ENCODE data around the gene IPO9. TPM values are rescaled to one million over a fixed set of nuclear protein-coding genes. Genes with fewer than 3 reads are reported as not detected.

Gene IPO9
- total and polyA plus RNA-seq, 2 experiments from 2014 or later: 29.4 to 45.2 TPM

GRCh38 chr1:201894343-201895119 is 65.6 kb downstream of the IPO9 start:
- TF ChIP-seq EZH2phosphoT487 (IDR thresholded peaks at IDR 0.05; ENCODE audit: low read depth, severe bottlenecking, unreplicated experiment) (no peak), CTCF (IDR thresholded peaks at IDR 0.05; ENCODE audit: poor library complexity) (no peak), EZH2 (IDR thresholded peaks at IDR 0.05; ENCODE audit: borderline replicate concordance) (no peak)
- H3K27me3 ChIP-seq: no peaks in the 10 kb centered on the region
- H3K9me3 ChIP-seq (ENCODE audit: low read depth): no peaks in the 10 kb centered on the region
- no peaks in the 10 kb centered on the region for H3K9me2 ChIP-seq (replicated peaks; ENCODE audit: insufficient read depth)
- 82% methylated on average over 5 of the region's 5 CpGs for WGBS (ENCODE audit: low lambda C conversion rate, missing lambda C conversion rate)
- H3K4me2 ChIP-seq: no peak overlapping the region
- no peak for DNase-seq (ENCODE audit: low spot score)
- no peak overlapping the region for H2AFZ ChIP-seq
- H3K4me1 ChIP-seq (ENCODE audit: insufficient read depth): no peaks in the 10 kb centered on the region
- no peaks in the 10 kb centered on the region for H3K36me3 ChIP-seq (replicated peaks; ENCODE audit: insufficient read depth, low read depth)
- no peaks in the 10 kb centered on the region for H3K79me2 ChIP-seq
- H3K27ac ChIP-seq: no peak overlapping the region
- no peak overlapping the region for H3K4me3 ChIP-seq
- no peaks in the 10 kb centered on the region for H4K20me1 ChIP-seq (ENCODE audit: insufficient read depth, poor library complexity, severe bottlenecking)

GRCh38 chr1:201895120-201895665 is 66.2 kb downstream of the IPO9 start:
- WGBS (ENCODE audit: low lambda C conversion rate, missing lambda C conversion rate): 92% methylated on average over 7 of the region's 7 CpGs
- no peak overlapping the region for H2AFZ ChIP-seq

GRCh38 chr1:201895913-201896807 is 67.2 kb downstream of the IPO9 start:
- Histone ChIP-seq H3K4me3 (no peak overlapping the region), H4K20me1 (ENCODE audit: insufficient read depth, poor library complexity, severe bottlenecking) (no peaks in the 10 kb centered on the region), H3K27me3 (no peaks in the 10 kb centered on the region), H3K36me3 (replicated peaks; ENCODE audit: insufficient read depth, low read depth) (no peaks in the 10 kb centered on the region), H3K9me3 (ENCODE audit: low read depth) (no peaks in the 10 kb centered on the region), H3K9me2 (replicated peaks; ENCODE audit: insufficient read depth) (no peaks in the 10 kb centered on the region), H3K27ac (no peak overlapping the region), H3K4me1 (ENCODE audit: insufficient read depth) (no peaks in the 10 kb centered on the region), H2AFZ (no peak overlapping the region), H3K4me2 (peak overlapping the region; percentile 68), H3K79me2 (no peaks in the 10 kb centered on the region)
- 15% methylated on average over 10 of the region's 10 CpGs for WGBS (ENCODE audit: low lambda C conversion rate, missing lambda C conversion rate)
- TF ChIP-seq CTCF (IDR thresholded peaks at IDR 0.05; ENCODE audit: poor library complexity): peak; percentile 97
- no peak for TF ChIP-seq EZH2phosphoT487 (IDR thresholded peaks at IDR 0.05; ENCODE audit: low read depth, severe bottlenecking, unreplicated experiment)
- no peak for TF ChIP-seq EZH2 (IDR thresholded peaks at IDR 0.05; ENCODE audit: borderline replicate concordance)
- peak; percentile 93 for DNase-seq (ENCODE audit: low spot score)

More at GRCh38 chr1:201895120-201895665, 66.2 kb downstream of the IPO9 start:
- H4K20me1 ChIP-seq (ENCODE audit: insufficient read depth, poor library complexity, severe bottlenecking): no peaks in the 10 kb centered on the region
- no peak overlapping the region for H3K27ac ChIP-seq
- no peaks in the 10 kb centered on the region for H3K79me2 ChIP-seq
- no peaks in the 10 kb centered on the region for H3K9me3 ChIP-seq (ENCODE audit: low read depth)
- no peak overlapping the region for H3K4me3 ChIP-seq
- no peaks in the 10 kb centered on the region for H3K36me3 ChIP-seq (replicated peaks; ENCODE audit: insufficient read depth, low read depth)
- H3K27me3 ChIP-seq: no peaks in the 10 kb centered on the region
- TF ChIP-seq EZH2phosphoT487 (IDR thresholded peaks at IDR 0.05; ENCODE audit: low read depth, severe bottlenecking, unreplicated experiment) (no peak), CTCF (IDR thresholded peaks at IDR 0.05; ENCODE audit: poor library complexity) (no peak), EZH2 (IDR thresholded peaks at IDR 0.05; ENCODE audit: borderline replicate concordance) (no peak)
- no peaks in the 10 kb centered on the region for H3K9me2 ChIP-seq (replicated peaks; ENCODE audit: insufficient read depth)
- H3K4me1 ChIP-seq (ENCODE audit: insufficient read depth): no peaks in the 10 kb centered on the region
- DNase-seq (ENCODE audit: low spot score): no peak
- no peak overlapping the region for H3K4me2 ChIP-seq

Data from hepatocyte (in vitro differentiated cells).